ENCODE measurements around the gene VGF. TPM values are rescaled to one million over a fixed set of nuclear protein-coding genes. Genes with fewer than 3 reads are reported as not detected.
"Not testable (repeated sequence)": the region's sequence is repeated elsewhere in the genome, so short reads cannot be mapped to it uniquely, and the experiment has no call there.

Gene VGF
- polyA plus RNA-seq, 3 donors = 0.21 to 0.36 (median 0.28) TPM

DNA sequence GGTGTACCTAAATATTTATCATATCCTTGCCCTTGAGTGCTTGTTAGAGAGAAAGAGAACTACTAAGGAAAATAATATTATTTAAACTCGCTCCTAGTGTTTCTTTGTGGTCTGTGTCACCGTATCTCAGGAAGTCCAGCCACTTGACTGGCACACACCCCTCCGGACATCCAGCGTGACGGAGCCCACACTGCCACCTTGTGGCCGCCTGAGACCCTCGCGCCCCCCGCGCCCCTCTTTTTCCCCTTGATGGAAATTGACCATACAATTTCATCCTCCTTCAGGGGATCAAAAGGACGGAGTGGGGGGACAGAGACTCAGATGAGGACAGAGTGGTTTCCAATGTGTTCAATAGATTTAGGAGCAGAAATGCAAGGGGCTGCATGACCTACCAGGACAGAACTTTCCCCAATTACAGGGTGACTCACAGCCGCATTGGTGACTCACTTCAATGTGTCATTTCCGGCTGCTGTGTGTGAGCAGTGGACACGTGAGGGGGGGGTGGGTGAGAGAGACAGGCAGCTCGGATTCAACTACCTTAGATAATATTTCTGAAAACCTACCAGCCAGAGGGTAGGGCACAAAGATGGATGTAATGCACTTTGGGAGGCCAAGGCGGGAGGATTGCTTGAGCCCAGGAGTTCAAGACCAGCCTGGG, 27.0 kb downstream of the VGF start:
- DNase-seq = peak; percentile 49

DNA sequence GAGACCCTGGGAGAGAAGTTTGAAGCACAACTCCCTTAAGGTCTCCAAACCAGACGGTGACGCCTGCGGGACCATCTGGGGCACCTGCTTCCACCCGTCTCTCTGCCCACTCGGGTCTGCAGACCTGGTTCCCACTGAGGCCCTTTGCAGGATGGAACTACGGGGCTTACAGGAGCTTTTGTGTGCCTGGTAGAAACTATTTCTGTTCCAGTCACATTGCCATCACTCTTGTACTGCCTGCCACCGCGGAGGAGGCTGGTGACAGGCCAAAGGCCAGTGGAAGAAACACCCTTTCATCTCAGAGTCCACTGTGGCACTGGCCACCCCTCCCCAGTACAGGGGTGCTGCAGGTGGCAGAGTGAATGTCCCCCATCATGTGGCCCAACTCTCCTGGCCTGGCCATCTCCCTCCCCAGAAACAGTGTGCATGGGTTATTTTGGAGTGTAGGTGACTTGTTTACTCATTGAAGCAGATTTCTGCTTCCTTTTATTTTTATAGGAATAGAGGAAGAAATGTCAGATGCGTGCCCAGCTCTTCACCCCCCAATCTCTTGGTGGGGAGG, 27.6 kb downstream of the VGF start:
- DNase-seq = no peak

DNA sequence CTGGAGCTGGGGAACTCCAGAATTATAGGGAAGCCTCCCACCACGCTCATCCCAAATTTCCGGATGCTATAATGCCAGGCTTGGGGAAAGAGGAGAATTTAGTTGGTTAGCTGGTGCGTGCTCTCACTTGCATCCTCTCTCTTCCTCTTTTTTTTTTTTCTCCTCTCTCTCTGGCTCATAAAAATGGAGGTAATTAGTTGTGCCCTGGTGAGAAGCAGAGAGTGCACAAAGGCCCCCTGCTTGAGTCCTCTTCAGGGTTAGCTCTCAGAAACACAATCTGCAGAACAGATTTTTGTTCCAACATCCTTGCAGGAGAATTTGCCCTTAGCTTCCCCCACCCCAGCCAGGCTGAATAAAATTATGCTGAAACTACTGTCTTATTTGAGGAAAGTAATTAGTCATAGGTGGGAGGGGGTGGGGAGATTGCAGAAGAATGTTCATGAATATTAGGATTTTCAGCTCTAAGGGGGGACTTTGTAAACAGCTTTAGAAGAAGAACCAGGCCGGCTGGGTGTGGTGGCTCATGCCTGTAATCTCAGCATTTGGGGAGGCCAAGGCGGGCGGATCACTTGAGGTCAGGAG, 30.9 kb downstream of the VGF start:
- no peak for DNase-seq

DNA sequence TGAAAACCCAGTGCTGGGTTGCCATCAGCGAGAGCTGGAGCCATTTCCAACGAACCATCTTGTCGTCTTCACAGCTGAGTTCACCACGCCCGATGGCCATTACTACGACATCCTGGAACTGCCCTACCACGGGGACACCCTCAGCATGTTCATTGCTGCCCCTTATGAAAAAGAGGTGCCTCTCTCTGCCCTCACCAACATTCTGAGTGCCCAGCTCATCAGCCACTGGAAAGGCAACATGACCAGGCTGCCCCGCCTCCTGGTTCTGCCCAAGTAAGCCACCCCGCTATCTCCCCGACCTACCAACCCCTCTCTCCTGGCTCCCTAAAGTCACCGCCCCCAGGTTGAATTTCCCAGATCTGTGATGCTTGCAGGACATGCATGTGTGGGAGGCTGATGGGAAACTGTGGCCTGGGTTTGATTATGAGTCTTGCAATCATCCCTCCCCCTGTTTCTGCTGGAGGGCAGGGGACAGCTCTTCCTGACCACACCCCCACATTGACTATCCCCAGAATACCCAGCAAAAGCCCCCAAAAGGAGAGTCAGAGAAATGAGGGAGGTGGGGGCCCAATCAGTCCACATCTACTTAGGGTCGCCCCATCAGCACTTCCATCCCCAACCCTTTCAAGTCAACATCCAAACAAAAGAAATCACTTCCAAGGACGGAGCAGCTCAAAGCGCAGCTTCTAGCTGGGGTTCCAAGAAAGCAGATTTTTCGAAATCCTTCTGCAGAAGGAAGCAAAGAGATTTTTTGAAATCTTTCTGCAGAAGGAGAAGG, 31.6 kb downstream of the VGF start:
- peak; percentile 48 for DNase-seq

DNA sequence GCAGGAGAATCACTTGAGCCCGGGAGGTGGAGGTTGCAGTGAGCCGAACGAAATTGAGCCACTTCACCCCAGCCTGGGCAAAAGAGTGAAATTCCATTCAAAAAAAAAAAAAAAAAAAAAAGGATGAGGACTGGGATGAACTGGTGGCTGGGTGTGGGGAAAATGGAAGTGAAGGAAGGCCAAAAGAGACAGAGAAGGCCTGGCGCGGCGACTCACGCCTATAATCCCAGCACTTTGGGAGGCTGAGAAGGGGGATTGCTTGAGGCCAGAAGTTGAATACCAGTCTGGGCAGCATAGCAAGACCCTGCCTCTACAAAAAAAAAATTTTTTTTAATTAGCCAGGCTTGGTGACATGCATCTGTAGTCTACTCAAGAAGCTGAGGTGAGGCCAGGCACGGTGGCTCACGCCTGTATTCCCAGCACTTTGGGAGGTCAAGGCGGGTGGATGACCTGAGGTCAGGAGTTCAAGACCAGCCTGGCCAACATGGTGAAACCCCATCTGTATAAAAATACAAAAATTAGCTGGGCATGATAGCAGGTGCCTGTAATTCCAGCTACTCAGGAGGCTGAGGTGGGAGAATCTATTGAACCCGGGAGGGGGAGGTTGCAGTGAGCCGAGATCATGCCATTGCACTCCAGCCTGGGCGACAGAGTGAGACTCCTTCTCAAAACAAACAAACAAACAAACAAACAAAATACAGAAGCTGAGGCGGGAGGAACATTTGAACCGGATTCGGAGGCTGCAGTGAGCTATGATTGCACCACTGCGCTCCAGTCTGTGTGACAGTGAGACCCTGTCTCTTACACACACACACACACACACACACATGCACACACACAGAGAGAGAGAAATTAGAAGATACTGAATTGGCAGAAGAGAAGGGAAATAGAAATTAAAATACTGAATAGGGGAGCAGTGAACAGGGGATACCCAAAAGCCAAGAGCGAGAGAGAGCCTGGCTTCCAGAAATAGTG, 32.5 kb downstream of the VGF start:
- DNase-seq = not testable (repeated sequence)

DNA sequence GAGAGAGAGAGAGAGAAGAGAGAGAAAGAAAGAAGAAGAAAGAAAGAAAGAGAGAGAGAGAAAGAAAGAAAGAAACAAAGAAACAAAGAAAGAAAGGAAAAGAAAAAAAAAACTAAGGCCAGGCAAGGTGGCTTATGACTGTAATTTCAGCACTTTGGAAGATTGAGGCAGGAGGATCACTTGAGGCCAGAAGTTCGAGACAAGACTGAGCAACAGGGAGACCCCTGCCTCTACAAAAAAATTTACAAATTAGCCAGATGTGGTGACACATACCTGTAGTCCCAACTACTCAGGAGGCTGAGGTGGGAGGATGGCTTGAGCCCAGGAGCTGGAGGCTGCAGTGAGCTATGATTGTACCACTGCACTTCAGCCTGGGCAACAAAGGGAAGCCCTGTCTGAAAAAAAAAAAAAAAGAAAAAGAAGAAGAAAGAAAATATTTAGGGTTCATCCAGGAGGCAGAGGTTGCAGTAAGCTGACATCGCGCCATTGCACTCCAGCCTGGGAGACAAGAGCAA, 35.7 kb downstream of the VGF start:
- DNase-seq = no peak

DNA sequence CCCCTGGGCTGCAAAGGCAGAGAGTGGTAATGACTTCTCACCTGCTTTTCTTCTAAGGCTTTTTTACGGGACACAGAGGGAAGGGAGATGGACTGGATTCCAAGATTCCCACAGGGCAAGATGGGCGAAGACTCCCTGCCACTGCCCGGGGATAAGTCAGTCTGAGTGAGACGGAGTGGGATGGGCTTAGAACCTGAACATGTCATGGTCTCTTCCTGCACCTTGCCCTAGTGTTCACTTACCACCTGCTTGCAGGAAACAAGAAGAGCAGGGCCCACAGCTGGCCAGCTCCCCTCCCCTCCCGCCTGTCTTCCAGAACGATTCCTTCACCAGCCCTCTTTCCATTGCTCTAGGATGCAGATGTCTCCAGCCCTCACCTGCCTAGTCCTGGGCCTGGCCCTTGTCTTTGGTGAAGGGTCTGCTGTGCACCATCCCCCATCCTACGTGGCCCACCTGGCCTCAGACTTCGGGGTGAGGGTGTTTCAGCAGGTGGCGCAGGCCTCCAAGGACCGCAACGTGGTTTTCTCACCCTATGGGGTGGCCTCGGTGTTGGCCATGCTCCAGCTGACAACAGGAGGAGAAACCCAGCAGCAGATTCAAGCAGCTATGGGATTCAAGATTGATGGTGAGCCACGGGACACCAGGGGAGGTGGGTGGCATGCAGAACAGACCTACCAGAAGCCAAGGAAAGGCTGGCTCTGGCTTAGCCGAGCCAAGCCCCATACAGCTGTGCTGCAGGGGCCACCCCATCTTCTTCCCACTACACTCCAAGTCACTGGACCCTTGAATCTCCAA, 37.1 kb downstream of the VGF start:
- DNase-seq = no peak

DNA sequence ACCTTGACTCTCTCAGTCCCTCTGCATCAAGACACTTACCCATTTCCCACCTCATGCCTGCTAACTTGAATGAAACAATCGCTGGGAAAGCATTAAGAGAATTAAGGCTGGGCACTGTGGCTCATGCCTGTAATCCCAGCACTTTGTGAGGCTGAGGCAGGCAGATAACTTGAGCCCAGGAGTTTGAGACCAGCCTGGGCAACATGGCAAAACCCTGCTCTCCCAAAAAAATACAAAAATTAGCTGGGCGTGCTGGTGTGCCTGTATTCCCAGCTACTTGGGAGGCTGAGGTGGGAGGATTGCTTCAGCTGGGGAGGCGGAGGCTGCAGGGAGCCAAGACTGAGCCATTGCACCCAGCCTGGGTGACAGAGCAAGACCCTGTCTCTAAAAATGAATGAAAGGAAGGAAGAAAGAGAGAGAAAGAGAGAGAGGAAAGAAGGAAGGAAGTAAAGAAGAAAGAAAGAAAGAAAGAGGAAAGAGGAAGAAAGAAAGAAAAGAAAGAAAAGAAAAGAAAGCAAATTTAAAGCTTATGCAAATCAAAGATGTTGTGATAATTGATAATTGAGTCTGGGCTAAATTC, 37.8 kb downstream of the VGF start:
- no peak for DNase-seq

DNA sequence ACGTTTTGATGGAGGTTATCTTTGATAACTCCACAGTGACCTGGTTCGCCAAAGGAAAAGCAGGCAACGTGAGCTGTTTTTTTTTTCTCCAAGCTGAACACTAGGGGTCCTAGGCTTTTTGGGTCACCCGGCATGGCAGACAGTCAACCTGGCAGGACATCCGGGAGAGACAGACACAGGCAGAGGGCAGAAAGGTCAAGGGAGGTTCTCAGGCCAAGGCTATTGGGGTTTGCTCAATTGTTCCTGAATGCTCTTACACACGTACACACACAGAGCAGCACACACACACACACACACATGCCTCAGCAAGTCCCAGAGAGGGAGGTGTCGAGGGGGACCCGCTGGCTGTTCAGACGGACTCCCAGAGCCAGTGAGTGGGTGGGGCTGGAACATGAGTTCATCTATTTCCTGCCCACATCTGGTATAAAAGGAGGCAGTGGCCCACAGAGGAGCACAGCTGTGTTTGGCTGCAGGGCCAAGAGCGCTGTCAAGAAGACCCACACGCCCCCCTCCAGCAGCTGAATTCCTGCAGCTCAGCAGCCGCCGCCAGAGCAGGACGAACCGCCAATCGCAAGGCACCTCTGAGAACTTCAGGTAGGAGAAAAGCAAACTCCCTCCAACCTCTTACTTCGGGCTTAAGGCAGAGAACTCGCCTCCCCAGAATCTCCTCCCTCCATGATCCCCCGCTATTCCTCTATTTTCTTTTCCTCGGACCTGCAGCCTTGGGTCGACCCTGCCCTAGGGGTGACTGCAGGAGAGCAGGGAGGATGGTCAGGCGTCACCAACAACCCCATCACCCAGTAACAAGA, 38.5 kb downstream of the VGF start, which contains the start of gene SERPINE1:
SERPINE1 (plus strand) TSS at position 454 of the 809 bp plus-strand sequence. CDS start 1,290 bp downstream, outside the sequence.
- peak; percentile 92 for DNase-seq

DNA sequence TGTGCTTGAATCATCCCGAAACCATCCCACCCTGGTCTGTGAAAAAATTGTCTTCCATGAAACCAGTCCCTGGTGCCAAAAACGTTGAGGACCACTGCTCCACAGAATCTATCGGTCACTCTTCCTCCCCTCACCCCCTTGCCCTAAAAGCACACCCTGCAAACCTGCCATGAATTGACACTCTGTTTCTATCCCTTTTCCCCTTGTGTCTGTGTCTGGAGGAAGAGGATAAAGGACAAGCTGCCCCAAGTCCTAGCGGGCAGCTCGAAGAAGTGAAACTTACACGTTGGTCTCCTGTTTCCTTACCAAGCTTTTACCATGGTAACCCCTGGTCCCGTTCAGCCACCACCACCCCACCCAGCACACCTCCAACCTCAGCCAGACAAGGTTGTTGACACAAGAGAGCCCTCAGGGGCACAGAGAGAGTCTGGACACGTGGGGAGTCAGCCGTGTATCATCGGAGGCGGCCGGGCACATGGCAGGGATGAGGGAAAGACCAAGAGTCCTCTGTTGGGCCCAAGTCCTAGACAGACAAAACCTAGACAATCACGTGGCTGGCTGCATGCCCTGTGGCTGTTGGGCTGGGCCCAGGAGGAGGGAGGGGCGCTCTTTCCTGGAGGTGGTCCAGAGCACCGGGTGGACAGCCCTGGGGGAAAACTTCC, 39.2 kb downstream of the VGF start:
- DNase-seq = no peak

DNA sequence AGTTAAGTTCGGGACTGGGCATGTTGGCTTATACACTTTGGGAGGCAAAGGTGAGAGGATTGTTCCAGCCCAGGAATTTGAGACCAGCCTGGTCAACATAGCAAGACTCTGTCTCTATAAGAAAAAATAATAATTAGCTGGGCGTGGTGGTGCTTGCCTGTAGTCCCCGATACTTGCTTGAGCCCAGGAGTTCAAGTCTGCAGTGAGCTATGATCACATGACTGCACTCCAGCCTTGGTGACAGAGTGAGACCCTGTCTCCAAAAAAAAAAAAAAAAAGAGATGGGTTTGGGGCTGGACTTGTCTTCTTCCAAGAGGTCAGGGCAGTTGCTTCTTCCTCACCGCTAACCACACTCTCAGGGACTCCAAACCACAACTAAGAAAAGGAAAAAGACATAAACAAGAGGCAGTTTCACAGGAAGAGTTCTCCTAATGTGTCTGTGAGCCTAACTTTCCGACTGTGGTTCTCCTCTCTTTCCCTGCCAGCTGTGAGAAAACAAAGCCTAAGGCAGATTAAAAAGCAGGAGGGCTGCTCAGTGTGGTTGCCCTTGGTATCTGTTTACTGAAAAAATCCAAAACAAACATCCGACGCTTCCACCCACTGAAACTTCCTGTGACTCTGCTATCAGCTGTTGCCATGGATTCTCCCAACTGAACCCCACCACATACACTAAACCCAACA, 40.9 kb downstream of the VGF start:
- peak; percentile 51 for DNase-seq

DNA sequence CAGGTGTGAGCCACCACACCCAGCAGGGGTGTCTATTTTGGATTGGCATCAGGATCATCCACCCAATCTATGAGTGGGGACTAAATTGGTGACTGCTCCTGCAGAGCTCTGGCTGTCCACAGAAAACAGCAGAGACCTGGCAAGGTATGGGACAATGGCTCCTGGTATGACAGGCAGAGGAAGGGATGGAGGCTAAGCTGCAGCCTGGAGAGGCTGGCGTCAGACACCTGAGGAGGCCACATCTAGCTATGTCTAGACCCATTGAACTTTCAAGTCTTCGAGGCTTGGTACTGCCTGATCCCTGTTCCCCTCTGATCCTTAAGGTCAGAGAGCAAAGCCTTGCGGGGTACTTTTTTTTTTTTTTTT, 41.7 kb downstream of the VGF start:
- DNase-seq = no peak

DNA sequence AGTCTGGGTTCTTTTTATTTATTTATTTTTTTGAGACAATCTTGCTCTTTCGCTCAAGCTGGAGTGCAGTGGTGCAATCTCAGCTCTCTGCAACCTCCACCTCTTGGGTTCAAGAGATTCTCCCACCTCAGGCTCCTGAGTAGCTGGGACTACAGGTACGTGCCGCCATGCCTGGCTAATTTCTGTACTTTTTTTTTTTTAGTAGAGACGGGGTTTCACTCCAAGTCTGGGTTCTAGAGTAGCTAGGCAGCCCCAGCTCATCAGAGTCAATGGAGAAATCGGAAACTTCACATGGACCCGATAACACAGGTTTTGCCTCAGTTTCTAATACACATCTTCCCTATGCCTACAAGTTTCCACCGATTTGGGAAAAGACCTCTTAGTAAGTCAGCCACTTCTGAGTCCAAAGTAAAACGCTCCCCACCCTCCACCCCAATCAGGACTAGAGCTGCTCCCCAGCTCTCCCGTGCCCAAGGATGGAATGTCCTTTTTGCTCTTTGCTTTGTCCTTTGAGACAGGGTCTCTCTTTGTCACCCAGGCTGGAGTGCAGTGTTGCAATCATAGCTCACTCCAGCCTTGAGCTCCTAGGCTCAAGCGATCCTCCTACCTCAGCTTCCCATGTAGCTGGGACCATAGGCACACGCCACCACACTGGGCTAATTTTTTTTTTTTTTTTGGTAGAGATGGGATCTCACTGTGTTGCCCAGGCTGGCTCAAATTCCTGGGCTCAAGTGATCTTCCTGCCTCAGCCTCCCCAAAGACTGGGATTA, 42.3 kb downstream of the VGF start:
- DNase-seq = no peak

DNA sequence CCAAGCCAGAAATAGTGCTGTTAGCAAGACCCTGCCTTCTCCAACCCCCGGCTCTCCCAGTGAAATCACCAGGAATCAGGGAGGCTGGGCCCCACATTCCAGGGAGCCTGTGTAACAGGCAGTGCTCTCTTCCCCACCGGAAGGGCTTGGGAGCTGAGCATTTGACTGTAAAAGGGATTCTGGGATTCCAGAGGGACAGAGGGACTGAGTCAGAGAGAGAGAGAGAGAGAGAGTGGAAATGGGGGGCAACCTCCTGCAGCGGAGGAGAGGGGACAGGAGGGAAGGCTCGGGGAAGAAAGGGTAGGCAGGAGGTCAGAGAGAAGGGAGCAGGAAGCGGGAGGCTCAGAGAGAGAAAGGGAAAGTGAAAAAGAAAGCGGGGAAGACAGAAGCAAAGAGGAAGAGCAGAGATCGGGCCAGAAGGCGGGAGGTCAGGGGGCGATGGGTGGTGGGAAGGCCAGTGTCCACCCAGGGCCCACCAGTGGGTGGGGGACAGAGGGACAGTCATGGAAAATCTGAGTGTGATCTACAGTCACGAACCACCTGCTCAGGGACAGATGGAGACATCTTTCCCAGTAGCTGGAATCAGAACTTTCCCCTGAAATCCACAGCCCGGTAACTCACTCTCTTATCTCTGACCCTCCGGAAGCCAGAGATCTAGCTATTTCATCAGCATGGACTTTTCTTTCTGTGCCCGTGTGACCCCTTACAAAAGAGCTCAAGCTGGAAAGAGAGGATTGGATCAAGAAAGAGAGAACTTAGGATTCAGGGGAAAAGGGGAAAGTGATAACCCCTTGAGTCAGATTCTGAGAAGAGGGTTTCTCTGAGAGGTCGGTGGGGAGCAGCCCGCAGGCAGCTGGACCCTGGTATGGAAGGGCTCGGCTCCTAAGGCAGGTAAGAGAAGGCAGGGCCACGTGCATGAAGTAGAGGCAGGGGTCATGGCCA, 43.1 kb downstream of the VGF start:
- DNase-seq = peak; percentile 91

DNA sequence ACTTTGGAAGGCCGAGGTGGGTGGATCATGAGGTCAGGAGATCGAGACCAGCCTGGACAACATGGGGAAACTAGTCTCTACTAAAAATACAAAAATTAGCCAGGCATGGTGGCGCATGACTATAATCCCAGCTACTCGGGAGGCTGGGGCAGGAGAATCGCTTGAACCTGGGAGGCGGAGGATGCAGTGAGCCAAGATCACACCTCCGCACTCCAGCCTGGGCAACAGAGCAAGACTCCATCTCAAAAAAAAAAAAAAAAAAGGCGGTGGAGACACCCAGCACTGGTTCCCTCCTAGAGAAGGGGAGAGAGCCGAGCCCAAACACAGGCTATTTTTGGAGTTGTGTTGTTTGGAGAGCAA, 43.8 kb downstream of the VGF start:
- not testable (repeated sequence) for DNase-seq

DNA sequence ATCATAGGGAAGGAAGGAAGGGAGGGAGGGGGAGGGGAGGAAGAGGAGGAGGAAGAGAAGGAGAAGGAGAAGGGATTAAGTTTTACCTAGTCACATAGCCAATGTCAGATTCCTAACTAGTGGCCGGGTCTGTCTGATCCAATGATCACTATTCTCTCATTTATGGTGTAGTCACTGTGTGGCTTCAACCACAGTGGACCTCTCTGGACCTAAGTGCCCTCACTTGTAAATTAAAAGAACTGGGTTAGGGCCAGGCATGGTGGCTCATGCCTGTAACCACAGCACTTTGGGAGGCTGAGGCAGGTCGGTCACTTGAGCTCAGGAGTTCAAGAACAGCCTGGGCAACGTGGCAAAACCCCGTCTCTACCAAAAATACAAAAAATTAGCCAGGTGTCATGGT, 45.1 kb downstream of the VGF start:
- DNase-seq = no peak

All from renal pelvis (tissue), 4 donors.